Neural cell (in vitro differentiated cells): ENCODE measurements around the gene ZNF747. TPM values are rescaled to one million over a fixed set of nuclear protein-coding genes. Genes with fewer than 3 reads are reported as not detected.

ENCODE experiments used
- H2AFZ ChIP-seq: fragments of 200-600, 300-800 bp; sonication (generic), shearing (Covaris generic); 2 replicates; pipeline ENCODE4 v1.6.0; 2014; ENCODE audit warnings: low read depth, mild to moderate bottlenecking, antibody characterized with exemption, low read length, moderate library complexity
- H3F3A ChIP-seq: fragments of 200-600 bp; shearing (Covaris generic); 2 replicates; pipeline ENCODE4 v1.6.1; 2016; ENCODE audit warnings: mild to moderate bottlenecking, moderate library complexity, mixed read lengths, antibody characterized with exemption, low read length; ENCODE audit not compliant: insufficient read depth, poor library complexity, severe bottlenecking
- H3K27ac ChIP-seq: fragments of 200-600, 300-800 bp; sonication (generic), shearing (Covaris generic); 2 replicates; pipeline ENCODE4 v1.5.1; 2014; ENCODE audit warnings: mild to moderate bottlenecking, low read length, moderate library complexity
- H3K27me3 ChIP-seq: fragments of 300-800, 200-600 bp; sonication (generic), shearing (Covaris generic); 2 replicates; pipeline ENCODE4 v1.6.0; 2014; ENCODE audit warnings: mild to moderate bottlenecking, low read depth, low read length, moderate library complexity; ENCODE audit not compliant: insufficient read depth
- H3K36me3 ChIP-seq: fragments of 300-800, 200-600 bp; sonication (generic), shearing (Covaris generic); 2 replicates; pipeline ENCODE4 v1.5.1; 2014; ENCODE audit warnings: mild to moderate bottlenecking, antibody characterized with exemption, low read length, moderate library complexity; ENCODE audit not compliant: insufficient read depth
- H3K4me2 ChIP-seq: fragments of 300-800, 200-600 bp; sonication (generic), shearing (Covaris generic); 2 replicates; pipeline ENCODE4 v1.6.0; 2014; ENCODE audit warnings: mild to moderate bottlenecking, low read length
- H3K4me3 ChIP-seq: fragments of 300-800, 200-600 bp; sonication (generic), shearing (Covaris generic); 2 replicates; pipeline ENCODE4 v1.5.1; 2014; ENCODE audit warnings: mild to moderate bottlenecking, low read length, moderate library complexity
- H3K79me2 ChIP-seq: fragments of 200-600 bp; shearing (Covaris generic); replicated peaks from 2 replicates; pipeline ENCODE4 v1.6.0; 2014; ENCODE audit warnings: mild to moderate bottlenecking, low read length, moderate library complexity; ENCODE audit not compliant: insufficient read depth
- H3K9ac ChIP-seq: fragments of 300-800, 200-600 bp; sonication (generic), shearing (Covaris generic); 2 replicates; pipeline ENCODE4 v1.6.1; 2016; ENCODE audit warnings: mild to moderate bottlenecking, low read length, mixed read lengths
- H3K9me2 ChIP-seq: fragments of 200-600 bp; shearing (Covaris generic); 2 replicates; pipeline ENCODE4 v1.6.1; 2016; ENCODE audit warnings: mild to moderate bottlenecking, low read length, mixed read lengths; ENCODE audit not compliant: insufficient read depth
- H3K9me3 ChIP-seq: fragments of 200-600, 300-800 bp; sonication (generic), shearing (Covaris generic); 2 replicates; pipeline ENCODE4 v1.6.1; 2016; ENCODE audit warnings: mild to moderate bottlenecking, mixed run types, low read length, moderate library complexity, mixed read lengths
- H4K20me1 ChIP-seq: fragments of 200-600 bp; shearing (Covaris generic); 2 replicates; pipeline ENCODE4 v1.6.1; 2016; ENCODE audit warnings: mild to moderate bottlenecking, mixed run types; ENCODE audit not compliant: insufficient read depth
- CTCF ChIP-seq: fragments of 450-650 bp; IDR thresholded peaks from 2 replicates; pipeline ENCODE4 v1.5.1; 2014; ENCODE audit warnings: antibody characterized with exemption, mild to moderate bottlenecking, moderate library complexity; ENCODE audit not compliant: poor library complexity, severe bottlenecking
- SMC3 ChIP-seq: fragments of 450-650 bp; conservative IDR thresholded peaks from 2 replicates; pipeline ENCODE4 v1.6.1; 2014; ENCODE audit warnings: antibody characterized with exemption, mild to moderate bottlenecking, moderate library complexity; ENCODE audit not compliant: poor library complexity
- polyA plus RNA-seq: library from polyadenylated mRNA; depleted of rRNA; stranded (reverse); fragments of >200 nt; gene quantifications from 2 replicates; pipeline ENCODE4 v1.2.3, GENCODE V29; 2014
- small RNA-seq, 3 experiments: library from RNA; depleted of rRNA; stranded (forward); fragments of <200 nt; gene quantifications; one replicate each; pipeline ENCODE3, GENCODE V24; 2012

ZNF747 gene
- polyA plus RNA-seq, 1 donor from 2014 or later, result 5.7 TPM

- H3K79me2 ChIP-seq, result no peaks in the 10 kb centered on the region
- no peaks in the 10 kb centered on the region for H3F3A ChIP-seq
- no peak overlapping the region for H3K27ac ChIP-seq
- H3K27me3 ChIP-seq, result no peaks in the 10 kb centered on the region
- no peaks in the 10 kb centered on the region for H3K9me3 ChIP-seq
- no peaks in the 10 kb centered on the region for H3K36me3 ChIP-seq
- no peak overlapping the region for H3K9ac ChIP-seq
- H4K20me1 ChIP-seq, result no peaks in the 10 kb centered on the region
- no peak overlapping the region for H2AFZ ChIP-seq
- H3K9me2 ChIP-seq, result no peaks in the 10 kb centered on the region
- no peak overlapping the region for H3K4me3 ChIP-seq
- TF ChIP-seq CTCF, result no peak
- TF ChIP-seq SMC3, result no peak
- H3K4me2 ChIP-seq, result no peak overlapping the region
These were observed 53.3 kb downstream of the ZNF747 start for GRCh38 chr16:30481381-30481780.

Small RNAs within 50 kb of the gene (small RNA-seq; reads per million reads assigned to genes)
- gene MIR4518 (0 reads per million in 3 experiments), gene RNU7-61P (0 to 0.41 (median 0) reads per million in 3 experiments)

Other genes with a start within 250 kb of the ZNF747 start
- 76.3 and 83.3 TPM in 2 replicates for gene CD2BP2, start 179.6 kb downstream of the ZNF747 start, polyA plus RNA-seq
- gene TBC1D10B, start 164.4 kb downstream of the ZNF747 start, polyA plus RNA-seq, result 24.1 and 32.5 TPM in 2 replicates
- not detected in 2 replicates for gene MYL11, start 160.1 kb downstream of the ZNF747 start, polyA plus RNA-seq
- 0.38 TPM in 1 of 2 replicates, not detected in the other for gene SEPTIN1, start 152.3 kb downstream of the ZNF747 start, polyA plus RNA-seq
- gene ZNF48, start 139.4 kb downstream of the ZNF747 start, polyA plus RNA-seq, result 42.3 and 48.9 TPM in 2 replicates
- 10.2 and 11.7 TPM in 2 replicates for gene ZNF771, start 127.3 kb downstream of the ZNF747 start, polyA plus RNA-seq
- 47.3 and 60.4 TPM in 2 replicates for gene DCTPP1, start 104.8 kb downstream of the ZNF747 start, polyA plus RNA-seq
- gene SEPHS2, start 89.0 kb downstream of the ZNF747 start, polyA plus RNA-seq, result 9.8 and 11.1 TPM in 2 replicates
- not detected in 2 replicates for gene ITGAL, start 62.1 kb downstream of the ZNF747 start, polyA plus RNA-seq
- gene ZNF768, start 8.3 kb downstream of the ZNF747 start, polyA plus RNA-seq, result 54.4 and 56.5 TPM in 2 replicates
- gene ZNF764, start 23.5 kb upstream of the ZNF747 start, polyA plus RNA-seq, result 10.5 and 14.9 TPM in 2 replicates
- gene ZNF688, start 36.9 kb upstream of the ZNF747 start, polyA plus RNA-seq, result 26.9 and 28.4 TPM in 2 replicates
- 26.4 and 44.1 TPM in 2 replicates for gene ZNF785, start 50.8 kb upstream of the ZNF747 start, polyA plus RNA-seq
- 10.6 and 13.9 TPM in 2 replicates for gene ZNF689, start 75.5 kb upstream of the ZNF747 start, polyA plus RNA-seq
- 23.3 and 31.2 TPM in 2 replicates for gene PRR14, start 116.1 kb upstream of the ZNF747 start, polyA plus RNA-seq
- gene FBRS, start 123.6 kb upstream of the ZNF747 start, polyA plus RNA-seq, result 19.0 and 24.2 TPM in 2 replicates
- 0.76 and 2.4 TPM in 2 replicates for gene SRCAP, start 164.3 kb upstream of the ZNF747 start, polyA plus RNA-seq
- gene PHKG2, start 213.6 kb upstream of the ZNF747 start, polyA plus RNA-seq, result 41.5 and 55.2 TPM in 2 replicates
- gene CFAP119, start 227.2 kb upstream of the ZNF747 start, polyA plus RNA-seq, result 17.0 and 23.3 TPM in 2 replicates
- gene RNF40, start 227.5 kb upstream of the ZNF747 start, polyA plus RNA-seq, result 85.2 and 94.4 TPM in 2 replicates